ENCODE results near the gene RNF141.

GRCh38 chr11:10496296-10496936, 44.6 kb downstream of the RNF141 start:
- TF ChIP-seq MAX (CRISPR knock-in tag; IDR thresholded peaks at IDR 0.05) = no peak
- TF ChIP-seq ELF4 (CRISPR knock-in tag; IDR thresholded peaks at IDR 0.05; ENCODE audit: low read depth) = no peak
- no peak for TF ChIP-seq RELA (CRISPR knock-in tag; IDR thresholded peaks at IDR 0.05; ENCODE audit: borderline replicate concordance)
- no peak for TF ChIP-seq CREM (CRISPR knock-in tag; IDR thresholded peaks at IDR 0.05)
- TF ChIP-seq NR3C1 (CRISPR knock-in tag; conservative IDR thresholded peaks at IDR 0.05; ENCODE audit: low read depth) = no peak
- TF ChIP-seq ZNF423 (CRISPR knock-in tag; IDR thresholded peaks at IDR 0.05) = no peak
- no peak for TF ChIP-seq CTCF (IDR thresholded peaks at IDR 0.05)
- TF ChIP-seq ZNF263 (CRISPR knock-in tag; IDR thresholded peaks at IDR 0.05; ENCODE audit: low read depth) = no peak
- TF ChIP-seq ATF6 (CRISPR knock-in tag; IDR thresholded peaks at IDR 0.05) = no peak
- no peak for TF ChIP-seq PREB (CRISPR knock-in tag; IDR thresholded peaks at IDR 0.05; ENCODE audit: borderline replicate concordance)
- no peak for TF ChIP-seq SMAD3 (CRISPR knock-in tag; IDR thresholded peaks at IDR 0.05; ENCODE audit: borderline replicate concordance)
- TF ChIP-seq ZNF425 (CRISPR knock-in tag; conservative IDR thresholded peaks at IDR 0.05) = no peak

Data from WTC11 (cell line).